NCI-H187 (cell line): ENCODE data around the gene CD164L2.

Source experiments
- DNase-seq, 2 experiments: peaks; one replicate each; lab custom pipeline; 2025; lab: John Stamatoyannopoulos, UW

CD164L2 gene

GRCh38 chr1:27363766-27364695, 19.1 kb downstream of the CD164L2 start:
- no peak for DNase-seq

- no peak for DNase-seq
Observed at GRCh38 chr1:27361553-27361952, 21.6 kb downstream of the CD164L2 start.

- no peak for DNase-seq
Observed at GRCh38 chr1:27361044-27361402, 22.1 kb downstream of the CD164L2 start.

- DNase-seq = no peak
Observed at GRCh38 chr1:27360159-27361043, 22.7 kb downstream of the CD164L2 start.

- DNase-seq = no peak
Observed at GRCh38 chr1:27359822-27360158, 23.3 kb downstream of the CD164L2 start.

- DNase-seq = no peak
Observed at GRCh38 chr1:27358928-27359313, 24.2 kb downstream of the CD164L2 start.

- DNase-seq = no peak
Observed at GRCh38 chr1:27358038-27358927, 24.9 kb downstream of the CD164L2 start.

- DNase-seq = peak; percentile 23 to 42
Observed at GRCh38 chr1:27357281-27358037, 25.7 kb downstream of the CD164L2 start.

- no peak for DNase-seq
Observed at GRCh38 chr1:27356619-27357280, 26.4 kb downstream of the CD164L2 start.

- no peak for DNase-seq
Observed at GRCh38 chr1:27356277-27356618, 26.9 kb downstream of the CD164L2 start.

GRCh38 chr1:27355683-27356082, 27.4 kb downstream of the CD164L2 start:
- no peak for DNase-seq

- DNase-seq = no peak
Observed at GRCh38 chr1:27353629-27354028, 29.5 kb downstream of the CD164L2 start.

- no peak for DNase-seq
Observed at GRCh38 chr1:27353166-27353565, 30.0 kb downstream of the CD164L2 start.

- no peak for DNase-seq
Observed at GRCh38 chr1:27351541-27352107, 31.5 kb downstream of the CD164L2 start.

- no peak for DNase-seq
Observed at GRCh38 chr1:27350663-27351540, 32.2 kb downstream of the CD164L2 start.

- DNase-seq = peak; percentile 57 to 68
Observed at GRCh38 chr1:27349784-27350662, 33.1 kb downstream of the CD164L2 start.

- DNase-seq = peak; percentile 57 to 82
Observed at GRCh38 chr1:27348861-27349783, 34.0 kb downstream of the CD164L2 start.
